ENCODE results near the gene MARK2.

GRCh38 chr11:63847363-63847762 is 8.5 kb downstream of the MARK2 start:
- no peak for TF ChIP-seq CTCF (optimal IDR thresholded peaks at IDR 0.05 in 1 of 3, IDR thresholded peaks at IDR 0.05 in 1 of 3, conservative IDR thresholded peaks at IDR 0.05 in 1 of 3; ENCODE audit: extremely low read depth in 1 of 3, insufficient read depth in 2 of 3, low read length in 3 of 3)
- no peak for TF ChIP-seq EZH2 (IDR thresholded peaks at IDR 0.05; ENCODE audit: low read length)

All from keratinocyte (primary cell).